Coronary artery (tissue), 2 donors: ENCODE data around the gene CTNNBL1.

ENCODE experiments used
- DNase-seq: peaks from one replicate; pipeline ENCODE4 v3.0.0-alpha.2; 2017; ENCODE audit warnings: low spot score
- H3K27ac ChIP-seq, 2 donors: fragments of 200-600 bp; sonication (generic); one replicate each; pipeline ENCODE4 v1.5.1; 2016 to 2019
- H3K4me3 ChIP-seq: fragments of 200-600 bp; sonication (generic); 2 replicates; pipeline ENCODE4 v1.5.1; 2016; ENCODE audit warnings: mild to moderate bottlenecking, moderate library complexity
- TF ChIP-seq, protein P1 (sequence below): fragments of 200-600 bp; sonication (generic); IDR thresholded peaks from one replicate; pipeline ENCODE4 v1.5.1; 2019; ENCODE audit warnings: antibody characterized with exemption

The CTNNBL1 gene

DNA sequence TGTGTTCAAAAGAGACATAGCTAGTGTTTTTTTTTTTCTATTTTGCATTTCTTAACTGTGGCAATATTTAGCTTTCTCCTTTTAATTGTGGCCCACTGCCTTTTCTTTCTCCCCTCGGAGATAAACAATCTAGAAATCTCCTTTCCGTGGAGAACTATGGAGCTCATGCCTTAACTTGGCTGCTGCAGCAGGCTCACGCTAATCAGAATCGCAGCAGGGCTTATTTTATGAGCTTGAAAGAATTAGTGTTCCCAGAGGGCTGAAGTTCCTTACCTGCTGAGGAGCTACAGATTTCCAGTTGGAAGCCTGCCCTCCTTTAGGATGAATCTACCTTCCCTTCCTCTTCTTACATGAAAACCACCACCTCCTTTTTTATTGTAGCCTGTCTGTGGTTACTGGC, 35.6 kb downstream of the CTNNBL1 start:
- Histone ChIP-seq H3K4me3 (no peak overlapping the region), H3K27ac (no peak overlapping the region)
- DNase-seq: no peak
- TF ChIP-seq, protein P1, sequence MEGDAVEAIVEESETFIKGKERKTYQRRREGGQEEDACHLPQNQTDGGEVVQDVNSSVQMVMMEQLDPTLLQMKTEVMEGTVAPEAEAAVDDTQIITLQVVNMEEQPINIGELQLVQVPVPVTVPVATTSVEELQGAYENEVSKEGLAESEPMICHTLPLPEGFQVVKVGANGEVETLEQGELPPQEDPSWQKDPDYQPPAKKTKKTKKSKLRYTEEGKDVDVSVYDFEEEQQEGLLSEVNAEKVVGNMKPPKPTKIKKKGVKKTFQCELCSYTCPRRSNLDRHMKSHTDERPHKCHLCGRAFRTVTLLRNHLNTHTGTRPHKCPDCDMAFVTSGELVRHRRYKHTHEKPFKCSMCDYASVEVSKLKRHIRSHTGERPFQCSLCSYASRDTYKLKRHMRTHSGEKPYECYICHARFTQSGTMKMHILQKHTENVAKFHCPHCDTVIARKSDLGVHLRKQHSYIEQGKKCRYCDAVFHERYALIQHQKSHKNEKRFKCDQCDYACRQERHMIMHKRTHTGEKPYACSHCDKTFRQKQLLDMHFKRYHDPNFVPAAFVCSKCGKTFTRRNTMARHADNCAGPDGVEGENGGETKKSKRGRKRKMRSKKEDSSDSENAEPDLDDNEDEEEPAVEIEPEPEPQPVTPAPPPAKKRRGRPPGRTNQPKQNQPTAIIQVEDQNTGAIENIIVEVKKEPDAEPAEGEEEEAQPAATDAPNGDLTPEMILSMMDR: no peak

DNA sequence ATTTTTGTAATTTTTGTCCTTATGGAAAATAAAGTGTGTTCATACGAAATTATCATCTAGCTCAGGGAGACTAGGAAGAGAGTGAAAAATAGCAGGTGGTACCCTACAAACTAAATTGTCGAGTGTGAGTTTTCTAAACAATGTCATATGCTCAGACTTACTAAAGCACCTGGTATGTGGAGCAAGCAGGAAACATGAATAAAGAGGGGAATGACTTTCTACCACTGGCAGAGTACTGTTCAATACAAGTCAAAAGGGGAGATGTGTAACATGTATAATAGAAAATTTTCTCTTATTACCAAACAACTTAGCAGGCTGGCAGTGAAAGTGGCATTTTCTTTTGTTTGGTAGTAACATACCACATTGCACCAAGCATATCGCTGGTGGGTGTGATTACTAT, 36.1 kb downstream of the CTNNBL1 start:
- TF ChIP-seq, protein P1: no peak
- Histone ChIP-seq H3K4me3 (no peak overlapping the region), H3K27ac (no peak overlapping the region)
- DNase-seq: no peak

DNA sequence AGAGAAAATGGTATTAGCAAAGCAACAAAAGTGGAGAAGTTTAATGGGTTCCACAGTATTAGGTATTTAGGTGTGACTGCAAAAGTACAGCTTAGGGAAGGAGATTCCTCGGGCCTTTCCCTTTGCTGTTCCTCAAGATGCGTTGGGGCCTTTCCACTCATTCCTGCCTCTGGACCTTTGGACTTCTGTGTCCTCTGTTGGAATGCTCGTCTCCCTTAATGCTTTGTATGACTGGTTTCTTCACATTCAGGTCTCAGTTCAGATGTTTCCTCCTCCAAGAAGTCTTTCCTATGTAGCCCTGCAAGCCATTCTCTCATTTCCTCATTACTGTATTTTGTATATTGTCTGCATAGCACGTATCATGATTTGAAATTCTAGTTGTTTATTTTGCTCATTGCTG, 39.6 kb downstream of the CTNNBL1 start:
- DNase-seq: no peak
- TF ChIP-seq, protein P1: no peak
- Histone ChIP-seq H3K4me3 (no peak overlapping the region), H3K27ac (no peak overlapping the region)

DNA sequence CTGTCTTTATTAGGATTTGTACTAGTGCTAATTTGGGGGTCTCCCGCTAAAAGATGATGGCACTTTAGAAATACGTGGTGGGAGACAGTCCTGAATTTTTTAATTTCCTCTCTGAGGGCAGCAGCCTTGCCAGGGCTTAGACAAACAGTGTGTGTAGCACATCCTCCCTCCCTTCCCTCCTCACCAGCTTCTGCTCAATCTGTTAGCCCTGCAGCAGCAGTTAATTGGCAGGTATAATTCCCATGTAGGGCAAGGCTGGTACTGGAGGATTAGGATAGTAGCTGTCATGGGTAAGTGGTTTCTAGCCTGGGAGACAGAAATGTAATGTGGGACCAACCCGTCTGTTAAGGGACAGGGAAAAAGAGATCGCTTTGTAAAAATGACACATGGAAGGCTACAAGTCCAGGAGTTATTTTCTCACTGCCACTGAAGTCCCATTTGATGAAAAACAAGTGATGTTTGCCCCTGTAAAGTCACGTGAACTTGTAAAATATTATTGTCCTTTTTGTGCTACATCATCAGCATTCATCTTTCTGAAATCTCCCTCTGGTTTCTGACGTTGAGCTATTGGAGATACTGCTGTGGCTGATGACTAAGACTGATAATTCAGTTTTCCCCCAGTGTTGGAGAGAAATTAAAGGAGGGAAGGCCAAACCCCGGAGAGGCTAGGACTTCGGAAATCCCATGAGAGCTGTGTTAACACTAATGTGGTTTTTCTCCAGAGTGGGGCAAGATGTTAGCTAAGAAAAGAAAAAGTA, 40.6 kb downstream of the CTNNBL1 start:
- no peak for DNase-seq
- peak overlapping the region in 1 of 2 donors; percentile 29 for H3K27ac ChIP-seq
- no peak overlapping the region for H3K4me3 ChIP-seq
- TF ChIP-seq, protein P1: no peak

DNA sequence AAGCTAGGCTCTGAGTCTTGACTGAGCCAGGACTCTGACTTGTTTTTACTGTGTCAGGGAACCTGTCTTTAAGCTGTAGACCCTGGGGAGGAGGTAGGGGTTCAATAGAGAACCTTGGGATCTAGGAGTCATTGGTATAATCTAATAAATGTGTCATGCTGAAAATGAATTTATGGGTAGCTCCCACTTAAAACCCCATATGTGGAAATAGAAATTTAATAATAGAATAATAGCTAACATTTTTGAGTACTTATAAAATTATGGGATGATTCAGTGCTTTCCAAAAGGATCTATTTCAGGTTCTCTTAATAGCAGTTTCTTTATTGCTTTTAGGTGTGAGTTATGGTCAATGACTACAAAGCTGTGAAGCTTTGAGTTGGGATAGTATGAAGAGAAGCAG, 41.7 kb downstream of the CTNNBL1 start:
- DNase-seq: no peak
- TF ChIP-seq, protein P1: no peak
- Histone ChIP-seq H3K27ac (no peak overlapping the region), H3K4me3 (no peak overlapping the region)

DNA sequence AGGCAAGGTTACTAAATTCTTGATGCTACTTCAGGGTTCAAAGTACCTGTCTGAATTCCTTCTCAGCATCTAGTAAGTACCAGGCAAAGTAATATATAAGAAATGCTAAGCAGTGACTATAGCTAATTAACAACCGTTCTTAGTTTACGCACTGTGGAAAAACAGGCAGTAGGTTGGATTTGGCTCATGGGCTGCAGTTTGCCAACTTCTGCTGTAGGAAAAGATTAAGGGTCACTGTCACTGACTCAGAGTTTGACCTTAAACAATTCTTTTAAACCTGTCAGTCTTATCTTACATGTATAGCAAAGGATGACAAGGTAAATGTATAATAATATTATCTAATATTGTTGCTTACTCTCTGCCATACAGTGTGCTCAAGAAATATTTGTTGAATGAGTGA, 42.3 kb downstream of the CTNNBL1 start:
- no peak for DNase-seq
- Histone ChIP-seq H3K4me3 (no peak overlapping the region), H3K27ac (no peak overlapping the region)
- TF ChIP-seq, protein P1: no peak

DNA sequence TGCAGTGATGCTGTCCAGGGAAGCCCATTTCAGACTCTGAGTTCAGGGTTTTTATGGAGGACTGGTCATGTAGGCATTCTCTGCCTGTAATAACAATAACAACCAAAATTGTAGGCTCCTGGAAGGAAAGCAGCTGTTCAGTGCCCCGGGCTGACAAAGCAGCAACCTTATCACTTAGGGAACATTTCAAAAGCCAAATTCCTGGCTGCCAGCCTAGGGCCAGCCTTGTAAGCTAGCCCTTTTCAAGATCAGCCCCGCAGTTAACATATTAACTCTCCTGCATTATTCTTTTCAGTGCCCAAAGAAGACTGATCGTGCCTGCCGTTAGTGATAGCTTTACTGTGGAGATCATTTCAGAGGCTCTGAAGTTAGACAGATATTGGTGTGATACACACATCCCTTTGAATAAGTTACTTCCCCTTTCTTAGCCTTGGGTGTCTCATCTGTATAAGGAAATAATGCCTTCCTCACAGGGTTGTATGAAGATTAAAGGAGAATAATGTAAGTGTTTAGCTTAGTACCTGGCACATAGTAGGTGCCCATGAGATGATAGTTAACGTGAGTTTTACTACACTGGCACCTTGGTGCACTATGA, 44.1 kb downstream of the CTNNBL1 start:
- TF ChIP-seq, protein P1: no peak
- H3K27ac ChIP-seq: no peak overlapping the region
- DNase-seq: no peak
- H3K4me3 ChIP-seq: no peak overlapping the region
